OCI-LY3 (cell line): ENCODE data around the gene JOSD1.

Experiments
- EZH2phosphoT487 ChIP-seq: fragments of 200-600 bp; shearing (Covaris generic); IDR thresholded peaks from 2 replicates; pipeline ENCODE4 v1.6.1; 2018; ENCODE audit warnings: antibody characterized with exemption, mixed run types, low read depth
- TF ChIP-seq, protein P1 (sequence below): fragments of 200-600, 300-600 bp; sonication (generic); IDR thresholded peaks from 2 replicates; pipeline ENCODE4 v1.5.1; 2014; ENCODE audit warnings: antibody characterized with exemption, low read length, low read depth

DNA sequence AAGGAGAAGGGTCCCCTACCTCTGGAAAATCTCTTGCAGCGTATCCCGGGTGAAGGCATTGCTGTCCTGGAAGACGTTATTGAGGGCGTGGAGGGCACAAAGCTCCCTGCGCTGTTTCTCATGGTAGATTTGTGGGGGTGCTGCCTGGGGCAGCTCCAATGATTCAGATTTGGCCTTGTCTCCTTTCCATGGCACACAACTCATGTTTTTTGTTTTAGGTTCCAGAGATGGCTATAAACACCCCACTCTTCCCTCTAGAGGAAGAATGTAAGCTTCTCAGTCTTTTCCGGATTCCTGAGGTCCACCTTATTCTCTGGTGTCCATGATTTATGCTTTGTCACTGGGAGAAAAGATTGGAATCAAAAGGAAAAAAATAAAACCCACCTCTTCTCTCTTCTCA, 959 bp downstream of the JOSD1 start:
- TF ChIP-seq, protein P1, sequence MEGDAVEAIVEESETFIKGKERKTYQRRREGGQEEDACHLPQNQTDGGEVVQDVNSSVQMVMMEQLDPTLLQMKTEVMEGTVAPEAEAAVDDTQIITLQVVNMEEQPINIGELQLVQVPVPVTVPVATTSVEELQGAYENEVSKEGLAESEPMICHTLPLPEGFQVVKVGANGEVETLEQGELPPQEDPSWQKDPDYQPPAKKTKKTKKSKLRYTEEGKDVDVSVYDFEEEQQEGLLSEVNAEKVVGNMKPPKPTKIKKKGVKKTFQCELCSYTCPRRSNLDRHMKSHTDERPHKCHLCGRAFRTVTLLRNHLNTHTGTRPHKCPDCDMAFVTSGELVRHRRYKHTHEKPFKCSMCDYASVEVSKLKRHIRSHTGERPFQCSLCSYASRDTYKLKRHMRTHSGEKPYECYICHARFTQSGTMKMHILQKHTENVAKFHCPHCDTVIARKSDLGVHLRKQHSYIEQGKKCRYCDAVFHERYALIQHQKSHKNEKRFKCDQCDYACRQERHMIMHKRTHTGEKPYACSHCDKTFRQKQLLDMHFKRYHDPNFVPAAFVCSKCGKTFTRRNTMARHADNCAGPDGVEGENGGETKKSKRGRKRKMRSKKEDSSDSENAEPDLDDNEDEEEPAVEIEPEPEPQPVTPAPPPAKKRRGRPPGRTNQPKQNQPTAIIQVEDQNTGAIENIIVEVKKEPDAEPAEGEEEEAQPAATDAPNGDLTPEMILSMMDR: no peak
- no peak for TF ChIP-seq EZH2phosphoT487
